IPS DF 4.7 (cell line): Measurements from ENCODE around the gene USP16.

Source experiments
- DNase-seq: peaks from one replicate; pipeline ENCODE4 v3.0.0-alpha.2; 2013; ENCODE audit warnings: low spot score; ENCODE audit errors: extremely low read depth

Gene USP16

DNA sequence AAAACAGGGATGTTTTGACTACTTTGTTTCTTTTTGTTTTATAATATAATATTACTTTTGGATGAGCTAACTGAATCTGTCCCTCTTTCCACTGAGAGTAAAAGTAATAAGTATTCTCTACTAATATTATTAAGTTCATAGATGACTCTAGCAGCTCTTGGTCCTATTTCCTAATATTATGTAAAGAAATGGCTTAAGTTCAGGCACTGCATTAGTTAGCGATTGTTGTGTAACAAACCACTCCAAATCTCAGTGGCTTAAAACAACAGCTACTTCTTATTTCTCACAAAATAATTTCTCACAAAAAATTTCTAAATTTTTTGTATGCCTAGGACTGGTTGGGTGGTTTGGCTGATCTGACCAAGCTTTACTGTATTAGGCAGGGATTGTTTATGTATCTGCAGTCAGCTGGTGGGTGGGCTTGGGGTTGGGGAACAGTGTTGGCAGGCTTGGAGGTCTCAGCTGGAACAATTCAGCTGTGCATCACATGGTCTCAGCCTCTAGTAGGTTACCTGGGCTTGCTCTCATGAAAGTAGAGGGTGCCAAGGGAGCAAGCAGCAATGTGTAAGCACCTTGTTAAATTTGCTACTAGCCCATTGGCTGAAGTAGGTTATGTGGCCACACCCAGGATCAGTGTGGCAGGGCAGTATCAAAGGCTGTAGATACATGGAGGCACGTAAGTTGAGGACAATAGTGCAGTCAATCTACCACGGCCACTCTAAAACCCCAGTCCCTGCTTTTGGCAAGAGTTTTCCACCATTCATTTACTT, 57.8 kb downstream of the USP16 start:
- DNase-seq, result no peak

- DNase-seq, result no peak
Observed at GRCh38 chr21:29083306-29083705, 58.8 kb downstream of the USP16 start.

DNA sequence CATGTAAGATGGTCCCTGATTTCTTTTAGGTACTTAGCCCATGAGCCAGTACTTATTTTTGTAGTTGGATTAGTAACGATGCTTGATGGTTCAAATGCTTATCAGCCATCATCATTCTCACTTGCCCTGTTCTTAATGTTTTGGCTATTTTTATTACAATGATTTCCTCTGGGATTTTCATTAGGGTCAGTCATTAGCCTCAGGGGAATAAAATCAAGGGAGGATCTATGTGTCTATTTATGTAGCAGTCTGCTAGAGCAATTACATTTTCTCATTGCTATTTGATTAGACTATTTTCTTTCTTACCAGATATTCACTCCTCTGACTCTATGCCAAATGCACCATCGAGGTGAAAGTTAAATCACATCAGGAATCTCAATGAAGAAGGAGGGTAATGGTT, 59.9 kb downstream of the USP16 start:
- no peak for DNase-seq

GRCh38 chr21:29085106-29085752, 60.8 kb downstream of the USP16 start:
- DNase-seq, result no peak

DNA sequence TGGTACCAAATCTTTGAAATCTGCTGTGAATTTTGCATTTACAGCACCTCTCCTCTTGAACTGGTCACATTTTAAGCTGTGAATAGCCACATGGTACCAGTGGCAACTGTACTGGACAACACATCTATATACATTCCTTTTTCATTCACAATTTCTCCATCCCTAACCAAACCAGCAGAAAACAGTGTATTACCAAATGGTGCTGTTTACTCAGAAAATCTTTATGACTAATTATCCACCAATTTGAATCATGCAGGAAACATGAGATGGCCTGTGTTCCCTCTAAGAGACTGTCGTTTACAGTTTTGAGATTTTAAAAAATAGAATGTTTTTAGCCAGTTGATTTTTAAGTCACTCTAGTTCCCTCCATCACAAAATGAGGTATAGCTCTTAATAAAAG, 66.6 kb downstream of the USP16 start:
- DNase-seq, result no peak

DNA sequence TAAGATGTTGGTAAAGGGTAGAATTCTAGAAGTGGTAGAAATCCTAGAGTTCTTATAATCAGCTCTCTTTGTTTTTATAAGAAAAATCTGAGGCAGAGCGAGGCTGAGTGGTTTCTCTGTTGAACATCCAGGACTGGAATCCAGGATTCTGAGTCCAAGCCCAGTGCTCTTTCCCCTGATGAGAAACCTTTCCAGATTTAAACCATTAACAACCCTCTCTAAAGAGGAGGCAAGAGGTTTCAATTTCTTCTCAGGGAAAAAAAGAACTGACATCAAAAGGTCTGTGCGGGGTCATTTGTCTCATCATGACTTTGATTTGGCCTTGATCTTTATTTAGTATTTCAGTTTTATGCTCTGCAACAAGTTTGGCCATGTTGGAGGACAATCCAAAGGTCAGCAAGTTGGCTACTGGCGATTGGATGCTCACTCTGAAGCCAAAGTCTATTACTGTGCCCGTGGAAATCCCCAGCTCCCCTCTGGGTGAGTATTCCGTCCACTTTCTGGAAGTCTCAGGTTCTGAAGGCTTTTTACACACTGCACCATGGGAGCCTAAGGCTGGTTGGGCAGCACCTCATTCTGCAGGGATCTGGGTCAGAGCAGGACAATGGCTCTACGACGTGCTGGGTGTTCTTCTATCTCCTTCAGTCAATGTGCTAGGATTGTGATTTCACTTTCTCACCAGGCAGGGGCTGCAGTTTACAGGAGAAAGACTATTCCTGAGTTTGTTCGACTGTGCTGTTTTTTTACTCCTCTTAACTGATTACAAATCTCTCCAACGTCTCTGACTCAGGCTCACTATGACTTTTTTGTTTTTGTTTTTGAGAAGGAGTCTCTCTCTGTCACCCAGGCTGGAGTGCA, 67.9 kb downstream of the USP16 start:
- DNase-seq, result no peak

- no peak for DNase-seq
Observed at GRCh38 chr21:29096218-29097015, 71.9 kb downstream of the USP16 start.

- DNase-seq, result no peak
Observed at GRCh38 chr21:29098156-29098555, 73.7 kb downstream of the USP16 start.

- no peak for DNase-seq
Observed at GRCh38 chr21:29102791-29103257, 78.4 kb downstream of the USP16 start.
